Left hindlimb (tissue), 1 donor: ENCODE results near the gene PPCDC.

Source experiments
- DNase-seq: peaks from one replicate; pipeline ENCODE4 v3.0.0-alpha.2; 2018

The PPCDC gene

GRCh38 chr15:75019916-75020315, 3.5 kb upstream of the PPCDC start:
- DNase-seq: no peak

DNA sequence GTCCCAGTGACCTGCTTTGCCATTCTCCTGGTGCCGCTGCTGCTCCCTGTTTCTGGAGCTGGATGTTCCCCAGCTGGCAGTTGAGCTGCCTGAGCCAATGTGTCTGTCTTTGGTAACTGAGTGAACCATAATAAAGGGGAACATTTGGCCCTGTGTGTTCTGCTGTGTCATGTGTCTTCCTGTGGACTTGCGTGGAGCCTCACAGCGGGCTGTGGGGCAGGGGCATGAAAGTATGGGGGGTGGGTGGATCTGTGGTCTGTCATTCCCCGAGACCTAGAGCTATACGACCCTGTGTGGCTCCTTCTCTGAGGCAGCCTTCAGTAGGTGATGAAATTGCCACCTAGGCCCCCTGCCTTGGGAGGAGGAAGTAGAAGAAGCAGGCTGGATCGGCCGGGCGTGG, 2.0 kb upstream of the PPCDC start:
- DNase-seq: no peak

DNA sequence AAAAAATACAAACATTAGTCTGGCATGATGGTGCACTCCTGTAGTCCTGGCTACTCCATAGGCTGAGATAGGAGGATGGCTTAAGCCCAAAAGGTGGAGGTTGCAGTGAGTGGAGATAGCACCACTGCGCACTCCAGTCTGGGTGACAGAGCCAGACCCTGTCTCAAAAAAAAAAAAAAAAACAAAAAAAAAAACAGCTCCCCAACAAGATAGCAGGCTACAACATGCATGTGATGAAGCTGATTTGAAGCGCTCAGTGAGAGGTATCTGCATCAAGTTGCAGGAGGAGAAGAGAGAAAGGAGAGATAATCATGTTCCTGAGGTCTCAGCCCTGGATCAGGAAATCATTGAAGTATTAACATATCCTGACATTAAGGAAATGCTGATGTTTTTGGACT, 608 bp upstream of the PPCDC start:
- no peak for DNase-seq

DNA sequence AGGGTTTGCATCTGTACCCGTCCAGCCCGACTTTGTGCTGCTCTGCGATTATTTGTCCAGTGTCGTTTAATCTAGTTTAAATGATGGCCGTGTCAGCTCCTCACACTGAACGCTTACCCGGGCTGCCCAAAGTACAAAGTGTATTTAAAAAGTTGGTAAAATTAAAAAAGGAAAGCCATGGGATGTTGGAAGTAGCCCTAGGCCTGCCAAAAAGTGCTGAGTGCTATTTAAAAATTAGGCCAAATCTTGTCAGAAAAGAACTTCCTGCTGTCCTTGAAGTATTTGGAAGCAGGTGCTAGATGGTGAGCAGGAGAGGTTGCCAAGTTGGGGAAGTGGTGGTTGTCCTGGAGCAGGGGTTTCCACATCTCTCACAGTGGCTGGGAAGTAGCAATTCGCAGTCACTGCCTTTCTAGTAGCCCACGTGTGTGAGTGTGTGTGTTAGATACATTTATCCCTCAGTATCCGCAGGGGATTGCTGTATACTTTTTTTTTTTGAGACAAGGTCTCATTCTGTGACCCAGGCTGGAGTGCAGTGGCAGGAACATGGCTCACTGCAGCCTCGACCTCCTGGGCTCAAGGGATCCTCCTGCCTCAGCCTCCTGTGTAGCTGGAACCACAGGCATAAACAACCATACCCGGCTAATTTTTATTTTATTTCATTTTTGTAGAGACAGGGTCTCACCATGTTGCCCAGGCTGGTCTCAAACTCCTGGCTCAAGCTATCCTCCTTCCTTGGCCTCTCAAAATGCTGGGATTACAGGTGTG, 664 bp downstream of the PPCDC start:
- DNase-seq: no peak

GRCh38 chr15:75025107-75025506, 1.7 kb downstream of the PPCDC start:
- DNase-seq: no peak

GRCh38 chr15:75025548-75026260, 2.3 kb downstream of the PPCDC start:
- no peak for DNase-seq

GRCh38 chr15:75027551-75027950, 4.2 kb downstream of the PPCDC start:
- DNase-seq: no peak

DNA sequence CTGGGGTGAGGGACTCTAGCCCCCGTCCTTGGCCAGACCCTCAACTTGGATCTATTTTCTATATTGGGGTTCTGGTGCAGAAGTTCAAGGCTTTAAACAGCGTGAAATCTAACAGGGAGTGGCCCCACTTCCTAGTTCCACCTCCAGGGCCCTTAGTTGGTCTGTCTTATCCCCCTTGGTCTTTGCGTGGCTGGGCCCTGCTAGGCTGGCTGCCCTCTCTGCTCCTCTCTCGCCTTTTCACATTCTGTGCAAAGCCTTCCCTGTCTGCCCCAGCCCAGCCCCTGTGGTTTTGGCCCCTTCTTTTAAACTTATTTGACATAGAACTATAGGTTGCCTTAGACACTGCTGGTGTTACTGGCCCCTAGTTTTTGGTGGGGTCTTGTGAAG, 5.6 kb downstream of the PPCDC start:
- DNase-seq: no peak

DNA sequence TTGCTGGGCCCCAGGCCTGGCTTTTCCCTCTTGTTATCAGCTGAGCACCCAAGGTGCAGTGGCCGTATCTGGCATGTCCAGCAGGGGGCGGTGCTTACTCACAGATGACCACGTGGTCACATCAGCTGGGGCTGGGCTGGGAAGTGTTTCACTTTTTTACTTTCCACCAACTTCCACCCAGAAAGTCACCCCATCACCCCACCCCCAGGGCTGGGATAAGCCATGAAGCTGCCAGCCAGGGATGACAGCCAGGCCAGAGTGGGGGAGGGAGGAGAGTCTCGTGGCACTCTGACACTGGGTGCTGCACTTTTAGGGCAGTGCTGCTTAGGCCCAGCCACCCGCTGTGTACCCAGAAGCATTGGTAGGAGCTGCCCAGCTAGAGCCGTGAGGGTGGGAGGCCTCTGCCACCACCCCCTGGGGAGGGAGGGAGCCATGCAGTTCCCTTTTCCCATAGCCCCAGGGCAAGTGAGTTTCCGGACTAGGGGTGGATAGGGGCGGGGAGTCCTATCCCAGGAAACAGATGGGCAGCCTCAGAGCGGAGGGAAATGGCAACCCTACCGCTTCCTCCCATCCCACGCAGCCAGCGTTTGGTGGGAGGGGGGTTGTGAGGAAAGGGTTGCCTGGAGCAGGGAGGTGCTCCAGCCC, 6.1 kb downstream of the PPCDC start:
- DNase-seq: peak; percentile 91

- DNase-seq: no peak
Measured at GRCh38 chr15:75030023-75030413, 6.6 kb downstream of the PPCDC start.

- DNase-seq: no peak
Measured at GRCh38 chr15:75030424-75030823, 7.0 kb downstream of the PPCDC start.

- DNase-seq: no peak
Measured at GRCh38 chr15:75031848-75032247, 8.5 kb downstream of the PPCDC start.

- no peak for DNase-seq
Measured at GRCh38 chr15:75032395-75032794, 9.0 kb downstream of the PPCDC start.

DNA sequence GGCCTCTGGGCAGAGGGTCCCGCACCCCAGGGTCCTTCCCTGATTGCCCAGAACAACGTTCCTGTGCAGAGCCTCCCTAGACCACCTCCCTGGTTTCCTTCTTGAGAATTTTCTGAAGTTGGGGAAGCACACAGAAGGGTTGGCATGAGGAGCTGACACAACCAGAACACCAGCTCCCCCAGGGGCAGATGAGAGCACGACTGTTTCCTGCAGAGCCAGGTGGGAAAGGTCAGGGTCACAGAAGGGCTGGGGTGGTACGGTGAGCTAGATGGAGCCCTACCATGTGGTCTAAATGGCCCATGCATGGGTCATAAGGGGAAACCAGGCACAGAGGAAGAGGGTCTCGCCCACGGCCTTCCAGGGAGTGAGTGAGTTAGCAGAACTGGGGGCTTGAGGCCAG, 10.4 kb downstream of the PPCDC start:
- no peak for DNase-seq

DNA sequence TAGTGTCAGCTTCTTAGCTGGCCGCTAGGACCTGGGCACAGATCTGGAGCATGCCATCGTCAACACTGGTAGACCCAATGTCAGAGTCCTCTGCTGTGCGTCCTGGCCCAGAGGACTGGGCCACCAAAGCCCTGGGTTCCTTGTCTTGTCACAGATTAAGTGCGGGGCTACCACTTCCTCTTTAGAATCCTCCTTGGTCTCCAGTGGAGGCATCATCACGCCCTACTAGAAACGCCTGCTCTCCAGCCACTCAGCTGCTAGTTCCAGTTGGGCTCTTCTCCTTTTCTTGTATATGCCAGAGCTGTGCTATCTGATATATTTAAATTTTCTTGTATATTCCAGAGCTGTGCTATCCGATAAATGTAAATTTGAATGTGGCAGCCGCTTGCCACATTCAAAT, 11.2 kb downstream of the PPCDC start:
- DNase-seq: no peak

DNA sequence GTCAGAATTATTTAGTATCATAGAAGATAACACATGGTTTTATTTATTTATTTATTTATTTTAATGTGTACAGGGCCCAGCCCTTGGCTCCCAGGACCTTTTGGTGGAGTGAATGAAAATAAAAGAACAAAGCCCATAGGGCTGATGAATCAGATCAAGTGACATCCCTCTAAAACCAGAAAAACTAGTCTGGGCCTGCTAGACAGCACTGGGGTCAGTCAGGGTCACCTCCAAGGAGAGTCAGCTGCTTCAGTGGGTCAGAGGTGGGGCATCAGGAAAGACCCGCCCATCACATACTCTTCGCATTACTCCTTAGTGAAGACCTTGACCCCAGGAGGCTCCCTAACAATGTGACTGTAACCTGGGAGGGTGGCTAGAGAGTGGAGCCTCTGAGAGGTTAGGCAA, 12.8 kb downstream of the PPCDC start:
- DNase-seq: no peak

DNA sequence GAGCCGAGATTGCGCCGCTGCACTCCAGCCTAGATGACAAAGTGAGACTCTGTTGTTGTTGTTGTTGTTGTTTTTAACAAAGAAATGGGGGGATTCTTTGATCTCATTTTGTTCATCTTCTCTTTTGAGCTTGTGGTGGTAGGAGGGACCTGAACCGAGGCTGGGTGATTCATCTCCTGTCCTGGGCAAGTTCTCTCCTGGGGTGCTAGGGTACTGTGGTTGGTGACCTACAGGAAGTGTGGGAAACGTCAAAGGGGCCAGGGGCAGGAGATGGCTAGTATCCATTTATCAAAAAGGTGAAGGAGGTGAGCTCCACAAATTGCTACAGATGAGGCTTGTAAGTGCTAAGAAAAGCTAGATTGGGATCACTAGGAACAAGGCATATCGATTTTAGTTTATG, 14.3 kb downstream of the PPCDC start:
- DNase-seq: no peak

- no peak for DNase-seq
Measured at GRCh38 chr15:75038231-75038630, 14.8 kb downstream of the PPCDC start.

DNA sequence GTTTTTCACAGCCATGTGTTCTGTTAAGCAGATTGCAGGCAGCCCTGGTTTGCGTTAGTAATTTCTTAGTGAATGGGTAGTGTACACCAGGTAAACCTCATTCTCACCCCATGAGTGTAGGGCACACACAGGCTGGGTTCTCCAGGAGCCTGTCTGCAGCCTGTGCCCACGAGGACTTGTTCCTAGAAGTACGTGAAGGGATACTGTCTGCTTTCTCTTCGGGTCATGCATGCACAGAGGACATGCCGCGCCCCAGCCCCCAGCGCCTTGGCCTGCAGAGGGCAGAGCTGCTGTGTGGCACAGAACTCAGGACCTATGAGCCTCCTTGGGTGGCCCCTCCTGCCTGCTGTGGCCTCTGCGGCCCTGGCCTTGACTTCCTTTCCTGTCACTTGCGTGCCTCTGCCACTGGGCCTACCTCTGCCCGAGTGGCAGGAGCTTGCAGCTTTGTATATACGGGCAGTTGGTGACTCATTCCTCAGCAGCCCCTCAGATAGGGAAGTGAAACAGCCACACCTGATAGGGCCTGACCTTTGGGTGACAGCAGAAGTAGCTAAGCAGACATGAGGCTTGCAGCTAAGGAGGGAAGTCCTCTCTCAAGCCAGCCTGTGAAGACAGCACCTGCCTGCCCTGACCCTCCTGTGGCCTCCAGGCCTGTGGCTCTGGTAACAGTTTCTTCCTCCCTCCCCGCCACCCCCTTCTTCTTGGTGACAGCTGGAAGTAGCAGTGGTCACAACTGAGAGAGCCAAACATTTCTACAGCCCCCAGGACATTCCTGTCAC, 19.5 kb downstream of the PPCDC start:
- peak; percentile 71 for DNase-seq

DNA sequence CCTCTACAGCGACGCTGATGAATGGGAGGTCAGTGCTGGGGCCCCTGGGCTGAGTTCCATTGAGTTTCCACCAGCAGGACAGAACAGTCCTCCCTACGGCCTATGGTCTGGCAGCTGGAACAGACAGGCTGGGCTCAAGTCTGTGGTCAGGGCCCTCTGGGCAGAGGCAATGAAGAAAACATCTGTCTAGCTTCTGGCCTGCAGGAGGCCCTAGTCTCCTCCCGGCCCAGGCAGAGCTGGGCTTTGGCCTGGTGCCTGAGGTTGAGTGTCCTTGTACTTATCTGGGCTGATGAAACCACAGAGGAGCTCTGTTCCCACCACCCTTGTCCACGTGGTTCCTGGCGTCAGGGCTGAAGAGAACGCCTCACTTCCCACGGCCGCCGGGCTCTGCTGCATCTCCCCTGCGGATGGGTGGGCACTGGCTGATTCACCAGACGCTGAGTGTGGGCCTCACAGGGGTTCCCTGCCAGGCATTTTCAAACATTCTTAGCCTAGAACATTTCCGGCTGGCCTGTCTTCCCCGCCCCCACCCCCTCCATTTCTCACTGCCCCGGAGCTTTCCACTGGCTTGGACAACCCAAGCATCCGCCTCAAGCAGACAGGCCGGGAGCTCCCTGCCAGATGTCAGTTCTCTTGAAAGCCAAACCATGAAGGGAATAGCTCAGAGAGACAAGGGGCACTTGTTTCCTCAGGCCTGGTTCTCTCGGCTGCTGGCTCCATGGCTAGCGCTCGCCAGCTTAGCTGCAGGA, 20.3 kb downstream of the PPCDC start:
- peak; percentile 95 for DNase-seq

DNA sequence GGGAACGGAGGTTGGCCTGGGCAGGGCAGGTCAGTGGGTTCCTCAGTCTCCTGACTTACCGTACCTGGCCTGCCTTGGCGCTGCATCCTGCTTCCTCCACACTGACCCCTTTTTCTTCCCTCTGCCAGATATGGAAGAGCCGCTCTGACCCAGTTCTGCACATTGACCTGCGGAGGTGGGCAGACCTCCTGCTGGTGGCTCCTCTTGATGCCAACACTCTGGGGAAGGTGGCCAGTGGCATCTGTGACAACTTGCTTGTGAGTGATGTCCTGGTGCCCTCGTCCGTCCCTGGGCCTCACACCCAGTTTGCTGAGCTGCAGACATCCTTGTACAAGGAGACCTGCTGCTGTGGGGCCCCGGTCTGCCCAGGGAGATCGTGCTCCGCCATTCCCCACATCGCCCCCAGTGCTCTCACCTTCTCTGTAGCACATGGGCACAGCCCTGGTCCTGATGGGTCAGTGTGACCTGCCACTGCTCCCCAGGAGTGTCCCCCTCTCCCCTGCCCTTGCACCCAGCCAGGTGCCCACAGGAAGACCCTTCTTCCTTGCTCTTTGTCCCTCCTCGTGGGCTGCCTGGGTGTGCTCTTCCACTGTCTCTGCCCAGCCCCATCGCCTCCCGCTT, 21.0 kb downstream of the PPCDC start:
- DNase-seq: no peak
